Suprapubic skin (tissue), 3 donors: ENCODE data around the gene WDR7.

ENCODE experiments used
- EP300 ChIP-seq: sonication (generic); formaldehyde crosslinking; IDR thresholded peaks from one replicate; pipeline ENCODE4 v1.6.1; 2017; ENCODE audit warnings: antibody characterized with exemption
- POLR2A ChIP-seq, 2 donors: fragments of 450-650 bp; IDR thresholded peaks; one replicate each; pipeline ENCODE4 v1.6.1; 2017; ENCODE audit warnings: antibody characterized with exemption in 2 of 2, mild to moderate bottlenecking in 2 of 2, moderate library complexity in 2 of 2
- TF ChIP-seq, protein P1 (sequence below), 2 donors: fragments of 200-600 bp in 1 of 2; fragments of 450-650 bp in 1 of 2; sonication (generic) in 1 of 2; IDR thresholded peaks; one replicate each; pipeline ENCODE4 v1.5.1; 2016 to 2019; ENCODE audit warnings: antibody characterized with exemption in 2 of 2, mild to moderate bottlenecking in 1 of 2, moderate library complexity in 1 of 2

DNA sequence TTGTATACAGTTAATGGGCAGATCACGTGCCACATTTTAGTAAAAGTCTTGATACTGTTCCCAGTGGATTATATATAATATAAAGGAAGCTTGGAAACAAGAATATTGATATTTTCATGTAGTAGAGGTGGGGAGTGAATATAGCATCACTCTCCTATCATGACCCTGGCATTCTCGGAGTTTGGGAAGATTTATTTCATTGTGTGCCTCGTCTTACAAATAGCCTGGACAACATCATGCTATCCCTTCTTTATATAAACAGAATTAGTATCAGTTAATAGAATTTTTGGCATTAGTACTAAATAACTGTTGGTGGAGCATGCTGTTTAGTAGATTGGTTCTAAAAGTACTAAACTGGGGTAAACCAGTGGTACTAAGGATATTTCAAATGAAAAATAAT is 283.7 kb downstream of the WDR7 start:
- TF ChIP-seq POLR2A (IDR thresholded peaks at IDR 0.05) (no peak), EP300 (no peak)
- TF ChIP-seq, protein P1, sequence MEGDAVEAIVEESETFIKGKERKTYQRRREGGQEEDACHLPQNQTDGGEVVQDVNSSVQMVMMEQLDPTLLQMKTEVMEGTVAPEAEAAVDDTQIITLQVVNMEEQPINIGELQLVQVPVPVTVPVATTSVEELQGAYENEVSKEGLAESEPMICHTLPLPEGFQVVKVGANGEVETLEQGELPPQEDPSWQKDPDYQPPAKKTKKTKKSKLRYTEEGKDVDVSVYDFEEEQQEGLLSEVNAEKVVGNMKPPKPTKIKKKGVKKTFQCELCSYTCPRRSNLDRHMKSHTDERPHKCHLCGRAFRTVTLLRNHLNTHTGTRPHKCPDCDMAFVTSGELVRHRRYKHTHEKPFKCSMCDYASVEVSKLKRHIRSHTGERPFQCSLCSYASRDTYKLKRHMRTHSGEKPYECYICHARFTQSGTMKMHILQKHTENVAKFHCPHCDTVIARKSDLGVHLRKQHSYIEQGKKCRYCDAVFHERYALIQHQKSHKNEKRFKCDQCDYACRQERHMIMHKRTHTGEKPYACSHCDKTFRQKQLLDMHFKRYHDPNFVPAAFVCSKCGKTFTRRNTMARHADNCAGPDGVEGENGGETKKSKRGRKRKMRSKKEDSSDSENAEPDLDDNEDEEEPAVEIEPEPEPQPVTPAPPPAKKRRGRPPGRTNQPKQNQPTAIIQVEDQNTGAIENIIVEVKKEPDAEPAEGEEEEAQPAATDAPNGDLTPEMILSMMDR (IDR thresholded peaks at IDR 0.05), result no peak
